Stimulated activated CD8-positive, alpha-beta memory T cell treated with anti-CD3 and anti-CD28 coated beads, Interleukin-12 subunit alpha, Interleukin-12 subunit beta, amount 100 ng/mL, for 24 hours (primary cell): ENCODE results near the gene SETSIP.
"Not testable (repeated sequence)": the region's sequence is repeated elsewhere in the genome, so short reads cannot be mapped to it uniquely, and the experiment has no call there.

Source experiments
- DNase-seq: peaks from one replicate; pipeline ENCODE4 v3.0.0-alpha.2; 2020; ENCODE audit errors: extremely low read depth

SETSIP gene

GRCh38 chr1:92051948-92052347, 23.3 kb downstream of the SETSIP start:
- DNase-seq, result no peak

GRCh38 chr1:92045766-92046495, 29.3 kb downstream of the SETSIP start:
- no peak for DNase-seq

- DNase-seq, result no peak
Measured at GRCh38 chr1:92043621-92044020, 31.6 kb downstream of the SETSIP start.

DNA sequence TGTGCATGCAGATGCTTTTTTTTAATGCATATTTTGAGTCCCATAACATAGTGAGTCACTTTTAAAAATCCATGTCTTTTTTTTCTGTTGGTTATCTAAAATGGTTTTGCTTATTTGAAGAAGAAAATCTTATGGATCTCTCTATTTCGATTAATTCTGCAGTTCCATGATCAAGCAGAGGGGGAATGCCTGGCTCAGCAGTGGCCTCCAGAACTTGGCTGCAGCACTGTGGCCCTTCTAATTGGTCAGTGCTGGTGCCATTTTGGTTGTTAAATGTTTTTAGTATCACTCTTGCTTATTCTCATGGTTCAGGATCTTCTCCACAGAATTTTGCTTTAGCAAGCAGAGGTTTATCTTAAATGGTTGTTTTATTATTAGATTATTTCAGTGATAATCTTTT, 34.2 kb downstream of the SETSIP start:
- no peak for DNase-seq

DNA sequence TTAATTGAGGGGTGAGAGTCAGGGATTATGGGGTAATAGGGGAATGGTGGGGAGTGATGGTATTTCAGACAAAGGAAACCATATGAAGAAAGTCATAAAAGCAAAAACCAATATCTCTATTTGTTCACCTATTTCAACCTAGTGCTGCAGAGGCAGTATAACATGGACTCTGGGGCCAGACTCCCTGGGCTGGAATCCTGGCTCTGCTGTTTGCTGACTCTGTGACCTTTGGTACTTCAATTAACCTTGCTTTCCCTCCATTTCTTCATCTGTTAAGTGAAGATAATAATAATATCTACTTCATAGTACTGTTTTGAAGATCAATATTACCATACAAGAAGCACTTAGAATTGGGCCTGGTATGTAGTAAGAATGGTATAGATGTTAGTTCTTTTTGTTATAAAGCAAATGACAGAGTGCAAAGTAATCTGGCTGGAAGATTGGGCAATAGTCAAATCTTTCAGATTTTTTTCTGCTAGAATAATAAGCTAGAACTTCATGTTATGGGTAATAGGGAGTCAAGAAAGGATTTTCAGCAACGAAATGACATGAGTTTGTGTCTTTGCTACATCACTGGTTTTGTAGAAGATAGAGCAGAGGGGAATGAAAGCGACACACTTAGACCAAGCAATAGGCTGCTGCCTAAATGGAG, 36.4 kb downstream of the SETSIP start:
- DNase-seq, result no peak

- no peak for DNase-seq
Measured at GRCh38 chr1:92037400-92037799, 37.8 kb downstream of the SETSIP start.

DNA sequence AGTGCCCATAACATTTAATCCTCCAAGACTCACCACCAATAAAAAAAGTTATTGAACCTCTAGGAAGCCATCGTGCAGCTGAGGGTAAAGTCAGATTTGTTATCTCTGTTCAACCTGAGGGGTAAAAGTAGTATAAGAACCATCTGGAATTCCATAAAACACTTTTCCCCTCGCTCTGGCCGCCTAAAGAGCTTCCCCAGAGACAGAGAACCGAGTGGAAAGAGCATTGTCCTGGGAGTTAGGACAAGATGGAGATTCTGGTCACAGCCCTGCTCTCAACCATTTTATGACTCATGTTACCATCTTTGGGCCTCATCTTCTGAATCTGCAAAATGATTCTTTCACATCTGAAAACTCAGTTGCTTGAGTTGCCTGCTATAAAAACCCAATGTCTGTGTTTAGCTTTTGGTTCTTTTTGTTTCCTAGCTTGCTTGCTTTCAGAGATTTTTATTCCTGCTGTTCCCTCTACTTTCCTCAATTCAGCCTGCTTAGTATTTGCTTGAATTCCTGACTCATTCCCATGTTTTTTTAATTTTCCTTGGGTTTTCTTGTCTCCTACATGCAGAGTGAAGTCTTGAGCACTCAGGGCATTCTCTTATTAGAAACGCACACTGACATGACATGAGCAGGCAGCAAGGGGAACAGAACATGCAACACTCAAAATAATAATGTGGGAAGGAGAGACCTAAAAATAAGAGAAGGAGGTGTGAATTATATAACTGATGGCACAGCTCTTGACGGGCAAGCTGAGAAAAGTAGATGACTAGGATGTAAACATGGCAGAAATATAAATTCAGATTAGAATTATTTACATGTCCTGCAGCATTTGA, 43.7 kb downstream of the SETSIP start:
- no peak for DNase-seq

DNA sequence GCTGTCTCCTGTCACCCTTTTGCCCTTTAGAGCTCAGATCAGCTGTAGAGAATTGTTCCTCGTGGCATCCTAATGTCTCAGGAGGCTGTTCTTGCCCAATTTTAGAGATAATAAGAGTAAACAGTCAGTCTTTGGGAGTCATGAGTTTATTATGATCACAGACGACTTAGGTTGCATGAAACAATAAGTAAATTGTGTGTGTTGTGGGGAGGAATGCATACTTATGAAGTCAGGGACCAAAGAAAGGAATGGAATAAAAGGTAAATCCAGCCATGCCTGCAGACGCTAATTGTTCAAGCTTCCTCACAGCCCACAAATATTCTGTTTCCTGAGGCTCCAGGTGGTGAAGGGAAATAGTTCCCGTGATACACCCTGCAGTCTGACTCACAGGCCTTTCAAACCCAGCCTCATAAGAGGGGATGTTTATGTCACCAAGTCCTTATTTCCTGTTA, 44.5 kb downstream of the SETSIP start:
- DNase-seq, result no peak

GRCh38 chr1:92029241-92029922, 45.8 kb downstream of the SETSIP start:
- DNase-seq, result no peak

- DNase-seq, result no peak
Measured at GRCh38 chr1:92026806-92027205, 48.4 kb downstream of the SETSIP start.

DNA sequence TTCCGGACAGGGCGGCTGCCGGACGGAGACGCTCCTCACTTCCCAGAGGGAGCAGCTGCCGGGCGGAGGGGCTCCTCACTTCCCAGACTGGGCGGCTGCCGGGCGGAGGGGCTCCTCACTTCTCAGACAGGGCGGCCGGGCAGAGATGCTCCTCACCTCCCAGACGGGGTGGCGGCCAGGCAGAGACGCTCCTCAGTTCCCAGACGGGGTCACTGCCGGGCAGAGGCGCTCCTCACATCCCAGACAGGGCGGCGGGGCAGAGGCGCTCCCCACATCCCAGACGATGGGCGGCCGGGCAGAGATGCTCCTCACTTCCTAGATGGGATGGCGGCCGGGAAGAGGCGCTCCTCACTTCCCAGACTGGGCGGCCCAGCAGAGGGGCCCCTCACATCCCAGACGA, 49.2 kb downstream of the SETSIP start:
- DNase-seq, result not testable (repeated sequence)
